Ishikawa (cell line): ENCODE measurements around the gene VPS37B.

Experiments used
- CREB1 ChIP-seq: IDR thresholded peaks from 2 replicates; pipeline ENCODE4 v1.6.1; 2012; ENCODE audit warnings: low read depth
- EP300 ChIP-seq: IDR thresholded peaks from 2 replicates; pipeline ENCODE4 v1.6.1; 2012; ENCODE audit warnings: borderline replicate concordance
- TAF1 ChIP-seq: IDR thresholded peaks from 2 replicates; pipeline ENCODE4 v1.6.1; 2012; ENCODE audit warnings: low read depth, mild to moderate bottlenecking
- TEAD4 ChIP-seq: IDR thresholded peaks from 2 replicates; pipeline ENCODE4 v1.6.1; 2012
- YY1 ChIP-seq: IDR thresholded peaks from 2 replicates; pipeline ENCODE4 v1.6.1; 2012; ENCODE audit warnings: low read depth

- no peak for TF ChIP-seq TEAD4
- no peak for TF ChIP-seq EP300
- no peak for TF ChIP-seq TAF1
- TF ChIP-seq CREB1, result no peak
- no peak for TF ChIP-seq YY1
Measured at GRCh38 chr12:122921917-122922316, 26.0 kb upstream of the VPS37B start.
